ENCODE data around the gene STK33. TPM values are rescaled to one million over a fixed set of nuclear protein-coding genes. Genes with fewer than 3 reads are reported as not detected.

The STK33 gene
- total and polyA plus RNA-seq, 2 of the 13 experiments (the other 11 are each of a cell fraction or from before 2014, with no cell fraction given): 2.7 to 12.6 TPM

- TF ChIP-seq ZBTB43 (CRISPR knock-in tag; conservative IDR thresholded peaks at IDR 0.05) (no peak), ZNF296 (CRISPR knock-in tag; conservative IDR thresholded peaks at IDR 0.05) (no peak), ELF1 (CRISPR knock-in tag; IDR thresholded peaks at IDR 0.05) (no peak), ZNF382 (CRISPR knock-in tag; IDR thresholded peaks at IDR 0.05; ENCODE audit: borderline replicate concordance) (no peak), RELA (CRISPR knock-in tag; IDR thresholded peaks at IDR 0.05) (no peak), SNAPC4 (CRISPR knock-in tag; IDR thresholded peaks at IDR 0.05) (no peak), TARDBP (CRISPR knock-in tag; IDR thresholded peaks at IDR 0.05) (no peak), GTF2F1 (IDR thresholded peaks at IDR 0.05; ENCODE audit: low read length) (no peak), ZSCAN5A (CRISPR knock-in tag; IDR thresholded peaks at IDR 0.05; ENCODE audit: borderline replicate concordance) (no peak), MTF1 (CRISPR knock-in tag; IDR thresholded peaks at IDR 0.05) (peak; percentile 98), ZXDC (CRISPR knock-in tag; IDR thresholded peaks at IDR 0.05) (no peak), NFE2 (CRISPR knock-in tag; IDR thresholded peaks at IDR 0.05) (no peak), KAT2B (IDR thresholded peaks at IDR 0.05; ENCODE audit: borderline replicate concordance, low read depth, low read length) (no peak), SYNCRIP (IDR thresholded peaks at IDR 0.05; ENCODE audit: insufficient read depth, low read depth, low read length) (no peak), MNT (IDR thresholded peaks at IDR 0.05) (no peak), HDAC2 (CRISPR knock-in tag; IDR thresholded peaks at IDR 0.05) (0 out of 2 replicates have a peak, but pooled peaks have one; percentile 24), ZNF709 (CRISPR knock-in tag; IDR thresholded peaks at IDR 0.05) (no peak)
Measured at GRCh38 chr11:8593935-8594909, at the start of gene STK33 (continued).
